Natural killer cell treated with Interleukin-12 subunit alpha and Interleukin-12 subunit beta and Interleukin-15 and Interleukin-18, amount 100 ng/mL, for 72 hours (primary cell): ENCODE data around the gene CST2. TPM values are rescaled to one million over a fixed set of nuclear protein-coding genes. Genes with fewer than 3 reads are reported as not detected.
"Not testable (repeated sequence)": the region's sequence is repeated elsewhere in the genome, so short reads cannot be mapped to it uniquely, and the experiment has no call there.

ENCODE experiments used
- ATAC-seq, 2 donors: fragments of 150-1000 bp; cut with Tn5 transposase in 1 of 2; sonication (Bioruptor Pico), chemical (Tn5 transposase) in 1 of 2; 2 replicates each; pipeline ENCODE4 v1.10.0; 2021
- DNase-seq: peaks from one replicate; pipeline ENCODE4 v3.0.0; 2022; ENCODE audit warnings: low spot score
- H3K27ac Mint-ChIP-seq, 2 donors: 1 replicate in 1 of 2; 2 replicates in 1 of 2; pipeline ENCODE4 v1.8.0; 2022; ENCODE audit warnings: mixed read lengths in 2 of 2, mild to moderate bottlenecking in 1 of 2, moderate library complexity in 1 of 2
- H3K27me3 Mint-ChIP-seq, 2 donors: 1 replicate in 1 of 2; 2 replicates in 1 of 2; pipeline ENCODE4 v1.8.0; 2022; ENCODE audit warnings: mixed read lengths in 2 of 2
- H3K36me3 Mint-ChIP-seq: one replicate; pipeline ENCODE4 v1.8.0; 2022; ENCODE audit warnings: mixed read lengths
- H3K4me1 Mint-ChIP-seq, 2 donors: 1 replicate in 1 of 2; 2 replicates in 1 of 2; pipeline ENCODE4 v1.8.0; 2022; ENCODE audit warnings: low read depth in 2 of 2, mixed read lengths in 2 of 2, mild to moderate bottlenecking in 1 of 2
- H3K4me3 Mint-ChIP-seq: one replicate; pipeline ENCODE4 v1.8.0; 2022; ENCODE audit warnings: mixed read lengths
- H3K9me3 Mint-ChIP-seq: 2 replicates; pipeline ENCODE4 v1.8.0; 2022; ENCODE audit warnings: mixed read lengths
- total RNA-seq, 2 donors: library from RNA; stranded (reverse); gene quantifications; one replicate each; pipeline ENCODE4 v1.2.3, GENCODE V29; 2022

CST2 gene, protein sequence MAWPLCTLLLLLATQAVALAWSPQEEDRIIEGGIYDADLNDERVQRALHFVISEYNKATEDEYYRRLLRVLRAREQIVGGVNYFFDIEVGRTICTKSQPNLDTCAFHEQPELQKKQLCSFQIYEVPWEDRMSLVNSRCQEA
- not detected for total RNA-seq

DNA sequence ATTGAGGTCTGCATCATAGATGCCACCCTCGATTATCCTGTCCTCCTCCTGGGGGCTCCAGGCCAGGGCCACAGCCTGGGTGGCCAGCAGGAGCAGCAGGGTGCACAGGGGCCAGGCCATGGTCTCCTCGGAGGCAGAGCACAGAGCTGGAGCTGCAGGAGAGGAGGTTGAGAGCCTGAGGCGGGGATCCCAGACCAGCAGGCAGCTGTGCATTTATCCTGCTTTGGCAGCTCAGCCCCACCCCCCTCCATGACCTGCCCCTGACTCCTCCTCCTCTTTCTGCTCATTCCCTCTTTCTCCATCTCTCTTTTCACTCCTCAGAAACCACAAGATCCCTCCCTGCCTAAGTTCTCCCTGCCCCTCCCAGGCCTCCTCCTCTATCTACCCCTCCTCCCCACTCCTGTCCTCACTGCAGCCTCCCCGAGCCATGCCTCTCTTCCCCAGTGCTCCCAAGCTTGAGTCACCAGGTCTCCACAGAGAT is at the start of gene CST2:
TSS of gene CST2 (minus strand) at position 189 of the 481 bp plus-strand sequence. CDS start at position 120, 69 bp downstream.
- ATAC-seq (peak in 1 of 2 donors; percentile 3), DNase-seq (no peak)
- no peak within 1 kb of the TSS for H3K4me3 Mint-ChIP-seq
- no peaks in the 10 kb centered on the region for H3K9me3 Mint-ChIP-seq
- no peak within 1 kb of the TSS for H3K27ac Mint-ChIP-seq
- peaks cover 16 to 17% of the 10 kb centered on the region in 2 donors for H3K27me3 Mint-ChIP-seq
- no peaks in the 10 kb centered on the region for H3K4me1 Mint-ChIP-seq
- no peaks in the 10 kb centered on the region for H3K36me3 Mint-ChIP-seq

- ATAC-seq (no peak), DNase-seq (no peak)
- H3K4me3 Mint-ChIP-seq, result no peak overlapping the region
- H3K27me3 Mint-ChIP-seq, result peaks cover 7 to 15% of the 10 kb centered on the region in 2 donors
- H3K9me3 Mint-ChIP-seq, result no peaks in the 10 kb centered on the region
- H3K27ac Mint-ChIP-seq, result no peak overlapping the region
- H3K36me3 Mint-ChIP-seq, result no peaks in the 10 kb centered on the region
- no peaks in the 10 kb centered on the region for H3K4me1 Mint-ChIP-seq
Observed at GRCh38 chr20:23875606-23876237, 49.2 kb upstream of the CST2 start.

GRCh38 chr20:23874747-23875146 is 48.2 kb upstream of the CST2 start:
- no peaks in the 10 kb centered on the region for H3K9me3 Mint-ChIP-seq
- no peak overlapping the region for H3K4me3 Mint-ChIP-seq
- DNase-seq (no peak), ATAC-seq (no peak)
- peaks cover 12 to 23% of the 10 kb centered on the region in 2 donors for H3K27me3 Mint-ChIP-seq
- H3K4me1 Mint-ChIP-seq, result no peaks in the 10 kb centered on the region
- no peak overlapping the region for H3K27ac Mint-ChIP-seq
- H3K36me3 Mint-ChIP-seq, result no peaks in the 10 kb centered on the region

DNA sequence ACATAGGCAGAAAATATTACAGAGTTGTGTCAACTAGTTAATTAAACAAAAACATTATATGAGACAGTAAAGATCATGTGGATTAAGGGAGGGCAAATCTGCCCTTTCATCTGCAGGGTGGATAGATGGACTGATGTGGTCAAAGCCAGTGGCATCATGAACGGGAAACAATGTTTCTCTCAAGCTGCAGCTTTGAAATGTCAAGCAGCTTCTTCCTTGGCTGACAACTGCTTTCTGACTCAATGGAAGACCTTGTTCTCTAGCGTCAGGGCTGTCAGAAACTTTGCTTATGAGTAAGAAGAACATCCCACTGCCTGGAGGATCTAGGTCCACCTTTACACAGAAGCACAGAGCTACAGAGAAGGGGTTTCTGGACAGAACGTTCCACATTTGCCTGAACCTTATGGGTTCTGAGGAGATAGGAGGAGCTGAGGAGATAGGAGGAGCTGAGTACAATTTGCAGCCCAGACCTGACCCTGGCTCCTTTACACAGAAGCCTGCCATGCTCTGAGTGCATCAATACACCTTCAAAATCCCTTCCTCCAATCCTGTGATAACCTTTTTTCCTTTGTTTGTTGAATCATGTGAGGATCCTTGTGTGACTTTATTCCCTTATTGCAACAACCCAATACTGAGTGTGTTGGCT is 47.0 kb upstream of the CST2 start:
- no peaks in the 10 kb centered on the region for H3K36me3 Mint-ChIP-seq
- no peaks in the 10 kb centered on the region for H3K4me1 Mint-ChIP-seq
- no peak overlapping the region for H3K4me3 Mint-ChIP-seq
- no peak overlapping the region for H3K27ac Mint-ChIP-seq
- no peak for DNase-seq
- H3K9me3 Mint-ChIP-seq, result no peaks in the 10 kb centered on the region
- no peak for ATAC-seq
- H3K27me3 Mint-ChIP-seq, result peaks cover 22 to 36% of the 10 kb centered on the region in 2 donors

- H3K27ac Mint-ChIP-seq, result no peak overlapping the region
- no peaks in the 10 kb centered on the region for H3K36me3 Mint-ChIP-seq
- H3K9me3 Mint-ChIP-seq, result no peaks in the 10 kb centered on the region
- no peaks in the 10 kb centered on the region for H3K4me1 Mint-ChIP-seq
- no peak overlapping the region for H3K4me3 Mint-ChIP-seq
- ATAC-seq (no peak), DNase-seq (no peak)
- peaks cover 29 to 37% of the 10 kb centered on the region in 2 donors for H3K27me3 Mint-ChIP-seq
Observed at GRCh38 chr20:23872065-23872464, 45.5 kb upstream of the CST2 start.

- Mint-ChIP-seq H3K9me3 (no peaks in the 10 kb centered on the region), H3K27ac (no peak overlapping the region), H3K27me3 (peaks cover 42 to 46% of the 10 kb centered on the region in 2 donors), H3K36me3 (no peaks in the 10 kb centered on the region), H3K4me3 (no peak overlapping the region), H3K4me1 (no peaks in the 10 kb centered on the region)
- no peak for ATAC-seq
- DNase-seq, result no peak
Observed at GRCh38 chr20:23870461-23870860, 43.9 kb upstream of the CST2 start.

DNA sequence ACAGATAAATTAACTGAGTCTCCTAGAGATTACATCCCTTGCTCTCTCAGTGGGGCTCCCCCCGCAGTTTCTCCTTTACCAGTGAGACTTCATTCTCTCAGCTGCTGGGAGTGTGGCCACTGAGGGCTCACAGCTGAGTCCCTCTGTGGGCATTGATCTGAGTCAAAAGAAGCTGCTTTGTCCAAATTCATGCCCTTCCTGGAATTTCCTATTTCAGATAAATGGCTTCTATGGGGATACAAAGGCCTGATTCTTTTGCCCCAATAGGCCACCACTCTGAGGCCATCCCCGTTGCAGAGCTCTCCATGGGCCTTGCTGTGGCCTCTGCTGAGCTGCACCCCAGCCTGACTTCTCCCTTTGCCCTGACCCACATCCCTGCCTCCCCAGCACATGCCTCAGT is 43.0 kb upstream of the CST2 start:
- Mint-ChIP-seq H3K9me3 (no peaks in the 10 kb centered on the region), H3K27ac (no peak overlapping the region), H3K4me3 (no peak overlapping the region), H3K36me3 (no peaks in the 10 kb centered on the region), H3K4me1 (no peaks in the 10 kb centered on the region), H3K27me3 (peaks cover 42 to 46% of the 10 kb centered on the region in 2 donors)
- DNase-seq (no peak), ATAC-seq (no peak)

DNA sequence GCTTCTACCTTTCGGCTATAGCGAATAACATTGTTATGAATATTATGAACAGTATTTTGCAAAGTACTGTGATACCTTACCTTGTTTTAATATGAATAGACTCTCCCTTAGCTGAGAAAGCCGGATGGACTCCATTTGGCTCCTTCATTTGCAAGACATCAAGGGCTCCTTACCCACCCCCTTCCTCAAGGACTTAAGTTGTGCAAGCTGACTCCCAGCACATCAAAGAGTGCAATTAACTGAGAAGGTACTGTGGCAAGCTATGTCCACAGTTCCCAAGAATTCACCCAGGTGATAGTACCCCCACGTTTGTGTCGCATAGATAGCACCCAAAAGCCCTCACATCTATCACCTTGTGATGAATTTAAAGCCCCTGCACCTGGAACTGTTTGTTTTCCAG is 41.8 kb upstream of the CST2 start:
- DNase-seq (no peak), ATAC-seq (no peak)
- no peaks in the 10 kb centered on the region for H3K9me3 Mint-ChIP-seq
- H3K4me1 Mint-ChIP-seq, result no peaks in the 10 kb centered on the region
- no peaks in the 10 kb centered on the region for H3K36me3 Mint-ChIP-seq
- no peak overlapping the region for H3K27ac Mint-ChIP-seq
- no peak overlapping the region for H3K4me3 Mint-ChIP-seq
- peaks cover 42 to 46% of the 10 kb centered on the region in 2 donors for H3K27me3 Mint-ChIP-seq

- no peak for DNase-seq
- Mint-ChIP-seq H3K27ac (no peak overlapping the region), H3K36me3 (no peaks in the 10 kb centered on the region), H3K4me3 (no peak overlapping the region), H3K27me3 (peaks cover 40 to 43% of the 10 kb centered on the region in 2 donors), H3K9me3 (no peaks in the 10 kb centered on the region), H3K4me1 (no peaks in the 10 kb centered on the region)
- no peak for ATAC-seq
Observed at GRCh38 chr20:23867152-23867776, 40.7 kb upstream of the CST2 start.

DNA sequence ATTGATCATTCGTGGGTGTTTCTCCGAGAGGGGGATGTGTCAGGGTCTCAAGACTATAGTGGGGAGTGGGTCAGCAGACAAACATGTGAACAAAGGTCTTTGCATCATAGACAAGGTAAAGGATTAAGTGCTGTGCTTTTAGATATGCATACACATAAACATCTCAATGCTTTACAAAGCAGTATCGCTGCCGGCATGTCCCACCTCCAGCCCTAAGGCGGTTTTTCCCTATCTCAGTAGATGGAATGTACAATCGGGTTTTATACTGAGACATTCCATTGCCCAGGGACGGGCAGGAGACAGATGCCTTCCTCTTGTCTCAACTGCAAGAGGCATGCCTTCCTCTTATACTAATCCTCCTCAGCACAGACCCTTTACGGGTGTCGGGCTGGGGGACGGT is 34.2 kb upstream of the CST2 start:
- H3K9me3 Mint-ChIP-seq, ATAC-seq, H3K27ac Mint-ChIP-seq, H3K4me1 Mint-ChIP-seq, H3K36me3 Mint-ChIP-seq, DNase-seq, H3K4me3 Mint-ChIP-seq: not testable (repeated sequence)
- peaks cover 9 to 24% of the 10 kb centered on the region in 2 donors for H3K27me3 Mint-ChIP-seq

DNA sequence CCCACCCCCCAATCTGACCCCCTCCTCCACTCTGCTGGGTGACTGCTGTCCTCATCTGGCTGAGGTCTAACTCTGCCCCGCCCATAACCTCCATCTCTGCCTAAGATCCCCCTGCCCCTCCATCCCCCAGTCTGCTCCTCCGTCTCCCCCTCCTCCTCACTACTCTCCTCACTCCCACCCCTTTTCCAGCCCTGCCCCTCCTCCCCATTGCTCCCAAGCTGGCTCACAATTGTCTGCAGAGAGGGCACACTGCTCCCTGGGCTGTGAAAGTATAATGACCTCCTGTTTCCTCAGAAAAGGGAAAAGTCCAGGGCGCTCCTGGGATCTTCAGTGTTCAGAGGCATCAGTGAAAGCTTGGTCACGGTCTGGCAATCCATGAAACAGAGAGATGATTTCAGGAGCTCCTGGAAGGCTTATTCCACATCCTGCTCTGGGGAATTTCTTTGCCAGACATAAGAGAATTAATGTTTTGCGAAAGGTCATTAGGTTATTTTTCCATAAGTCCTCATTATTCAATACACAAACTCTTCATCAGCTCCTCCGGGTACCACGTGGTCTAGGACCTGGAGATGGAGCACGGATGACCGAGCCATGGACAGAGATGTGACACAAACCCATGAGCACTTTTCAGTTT is 31.6 kb upstream of the CST2 start:
- Mint-ChIP-seq H3K27me3 (peaks cover 11 to 29% of the 10 kb centered on the region in 2 donors), H3K36me3 (no peaks in the 10 kb centered on the region), H3K9me3 (no peaks in the 10 kb centered on the region), H3K4me1 (no peaks in the 10 kb centered on the region), H3K4me3 (no peak overlapping the region), H3K27ac (no peak overlapping the region)
- DNase-seq (no peak), ATAC-seq (no peak)

GRCh38 chr20:23856736-23857135 is 30.2 kb upstream of the CST2 start:
- no peak for DNase-seq
- Mint-ChIP-seq H3K9me3 (no peaks in the 10 kb centered on the region), H3K36me3 (no peaks in the 10 kb centered on the region), H3K27me3 (peaks cover 10 to 22% of the 10 kb centered on the region in 2 donors), H3K27ac (no peak overlapping the region), H3K4me3 (no peak overlapping the region), H3K4me1 (no peaks in the 10 kb centered on the region)
- no peak for ATAC-seq

- Mint-ChIP-seq H3K36me3 (no peaks in the 10 kb centered on the region), H3K27me3 (peaks cover 12 to 22% of the 10 kb centered on the region in 2 donors), H3K4me1 (no peaks in the 10 kb centered on the region), H3K4me3 (no peak overlapping the region), H3K9me3 (no peaks in the 10 kb centered on the region), H3K27ac (no peak overlapping the region)
- peak; percentile 17 to 34 for ATAC-seq
- no peak for DNase-seq
Observed at GRCh38 chr20:23856226-23856625, 29.7 kb upstream of the CST2 start.
